Astrocyte (in vitro differentiated cells and primary cell): ENCODE measurements around the gene GRIN2A.

Experiments used
- CTCF ChIP-seq: IDR thresholded peaks from 2 replicates; pipeline ENCODE4 v1.5.1; 2011; ENCODE audit warnings: low read depth, mild to moderate bottlenecking, inconsistent platforms, low read length, moderate library complexity; ENCODE audit not compliant: insufficient read depth
- EZH2 ChIP-seq: IDR thresholded peaks from 2 replicates; pipeline ENCODE4 v1.6.1; 2012; ENCODE audit warnings: mild to moderate bottlenecking, low read length, inconsistent platforms; ENCODE audit not compliant: insufficient read depth

DNA sequence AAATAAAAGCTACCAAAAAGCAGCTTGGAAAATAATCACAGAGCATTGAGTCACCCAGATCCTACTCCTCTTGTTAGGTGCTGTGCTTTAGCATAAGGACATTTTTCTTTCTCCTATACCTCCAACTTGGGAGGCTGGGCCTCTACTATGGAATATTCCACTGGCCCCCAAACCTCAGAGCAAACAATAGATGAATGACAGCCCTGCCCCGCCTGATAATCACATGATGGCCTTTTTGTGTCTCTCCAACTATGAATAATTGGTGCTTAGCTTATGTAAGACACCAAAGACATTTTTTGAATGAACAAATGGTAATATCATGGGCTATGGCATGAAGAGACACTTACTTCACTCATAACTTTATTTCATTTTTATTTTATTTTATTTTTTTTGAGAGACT, 250.2 kb downstream of the GRIN2A start:
- TF ChIP-seq CTCF (no peak), EZH2 (no peak)
